Measurements from ENCODE around the gene UNC13D.

Gene UNC13D

GRCh38 chr17:75880266-75880665 is 36.1 kb upstream of the UNC13D start:
- no peaks in the 10 kb centered on the region for H3K27me3 ChIP-seq (ENCODE audit: insufficient read depth, low read depth, severe bottlenecking)
- H3K9me3 ChIP-seq (ENCODE audit: severe bottlenecking): no peaks in the 10 kb centered on the region
- H3K4me3 ChIP-seq (ENCODE audit: low read depth, low read length): no peak overlapping the region
- DNase-seq: no peak
- H3K36me3 ChIP-seq: peaks cover 15% of the 10 kb centered on the region
- no peak overlapping the region for H3K27ac ChIP-seq
- TF ChIP-seq CTCF (IDR thresholded peaks at IDR 0.05; ENCODE audit: low read depth, low read length): no peak

- H3K27me3 ChIP-seq (ENCODE audit: insufficient read depth, low read depth, severe bottlenecking): no peaks in the 10 kb centered on the region
- peaks cover 33% of the 10 kb centered on the region for H3K36me3 ChIP-seq
- peak within 1 kb of the TSS; percentile 51 for H3K4me3 ChIP-seq (ENCODE audit: low read depth, low read length)
- peak; percentile 75 for DNase-seq
- peak within 1 kb of the TSS; percentile 90 for H3K27ac ChIP-seq
- TF ChIP-seq CTCF (IDR thresholded peaks at IDR 0.05; ENCODE audit: low read depth, low read length): 0 out of 2 replicates have a peak, but pooled peaks have one; percentile 14
- no peaks in the 10 kb centered on the region for H3K9me3 ChIP-seq (ENCODE audit: severe bottlenecking)
These were observed 34.2 kb upstream of the UNC13D start, which contains the start of gene TRIM47 for GRCh38 chr17:75878174-75878998. Gene TRIM47 (minus strand): TSS chr17:75878581. CDS start chr17:75878548, 33 bp downstream.

DNA sequence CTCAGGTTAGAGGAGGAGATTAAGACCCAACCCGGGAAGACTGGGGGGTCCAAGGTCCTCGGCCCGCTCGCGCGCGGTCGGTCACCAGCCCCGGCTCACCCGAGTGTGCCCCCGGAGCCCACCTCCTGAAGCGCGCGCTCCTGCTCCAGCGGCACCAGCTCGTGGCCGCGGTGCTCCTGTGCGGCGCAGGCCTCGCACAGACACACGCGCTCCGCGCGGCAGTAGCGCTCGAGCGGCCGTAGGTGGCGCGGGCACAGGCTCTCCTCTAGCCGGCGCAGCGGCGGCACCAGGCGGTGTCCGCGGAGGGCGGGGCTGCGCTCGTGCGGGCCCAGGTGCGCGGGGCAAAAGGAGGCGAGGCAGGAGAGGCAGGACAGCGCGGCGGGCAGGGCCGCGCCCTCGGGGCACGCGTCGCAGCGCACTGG is 33.6 kb upstream of the UNC13D start:
- peak overlapping the region; percentile 51 for H3K4me3 ChIP-seq (ENCODE audit: low read depth, low read length)
- DNase-seq: peak; percentile 84
- H3K27ac ChIP-seq: peak overlapping the region; percentile 90
- peak; percentile 73 for TF ChIP-seq CTCF (IDR thresholded peaks at IDR 0.05; ENCODE audit: low read depth, low read length)
- H3K36me3 ChIP-seq: peaks cover 34% of the 10 kb centered on the region
- no peaks in the 10 kb centered on the region for H3K27me3 ChIP-seq (ENCODE audit: insufficient read depth, low read depth, severe bottlenecking)
- H3K9me3 ChIP-seq (ENCODE audit: severe bottlenecking): no peaks in the 10 kb centered on the region

DNA sequence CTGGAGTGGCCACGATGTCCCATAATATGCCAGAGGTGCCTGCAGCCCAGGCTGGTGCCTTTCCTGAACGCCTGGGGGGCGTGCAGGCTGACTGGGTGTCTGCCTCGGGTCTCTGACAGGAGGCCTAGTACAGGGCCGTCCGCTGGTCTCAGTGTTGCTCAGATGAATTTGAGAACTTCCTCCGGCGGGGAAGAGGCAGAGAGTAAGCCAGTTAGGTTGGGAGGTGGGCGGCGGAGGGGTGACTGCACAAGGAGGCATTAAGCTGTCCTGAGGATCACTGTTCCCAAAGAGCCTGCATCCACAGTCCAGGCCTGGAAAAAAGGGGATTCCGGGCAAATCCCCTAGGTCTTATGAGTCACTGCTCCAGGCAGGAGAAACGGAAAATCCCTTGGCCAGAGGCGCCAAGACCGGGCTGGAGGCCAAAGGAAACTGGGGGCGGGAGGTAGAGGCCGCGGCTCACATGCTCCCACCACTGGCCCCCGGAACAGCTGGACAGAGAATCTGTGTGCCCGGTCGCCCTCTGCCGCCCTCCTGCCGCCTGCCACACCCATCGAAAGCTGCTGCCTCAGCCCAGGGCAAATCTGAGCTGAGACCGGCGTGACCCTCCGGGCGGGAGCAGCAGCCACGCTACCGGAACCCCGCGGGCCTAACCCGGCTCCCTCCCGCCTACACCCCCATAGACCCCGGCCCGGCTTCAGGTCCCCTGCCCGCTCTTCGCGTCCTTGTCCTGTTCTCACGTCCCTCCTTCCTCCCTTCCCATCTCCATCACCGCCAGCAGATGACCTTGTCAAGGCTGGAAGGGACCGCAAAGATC is 32.9 kb upstream of the UNC13D start:
- Histone ChIP-seq H3K9me3 (ENCODE audit: severe bottlenecking) (no peaks in the 10 kb centered on the region), H3K4me3 (ENCODE audit: low read depth, low read length) (peak overlapping the region; percentile 51), H3K27me3 (ENCODE audit: insufficient read depth, low read depth, severe bottlenecking) (no peaks in the 10 kb centered on the region), H3K27ac (peak overlapping the region; percentile 90), H3K36me3 (peaks cover 34% of the 10 kb centered on the region)
- peak; percentile 90 for DNase-seq
- TF ChIP-seq CTCF (IDR thresholded peaks at IDR 0.05; ENCODE audit: low read depth, low read length): no peak

DNA sequence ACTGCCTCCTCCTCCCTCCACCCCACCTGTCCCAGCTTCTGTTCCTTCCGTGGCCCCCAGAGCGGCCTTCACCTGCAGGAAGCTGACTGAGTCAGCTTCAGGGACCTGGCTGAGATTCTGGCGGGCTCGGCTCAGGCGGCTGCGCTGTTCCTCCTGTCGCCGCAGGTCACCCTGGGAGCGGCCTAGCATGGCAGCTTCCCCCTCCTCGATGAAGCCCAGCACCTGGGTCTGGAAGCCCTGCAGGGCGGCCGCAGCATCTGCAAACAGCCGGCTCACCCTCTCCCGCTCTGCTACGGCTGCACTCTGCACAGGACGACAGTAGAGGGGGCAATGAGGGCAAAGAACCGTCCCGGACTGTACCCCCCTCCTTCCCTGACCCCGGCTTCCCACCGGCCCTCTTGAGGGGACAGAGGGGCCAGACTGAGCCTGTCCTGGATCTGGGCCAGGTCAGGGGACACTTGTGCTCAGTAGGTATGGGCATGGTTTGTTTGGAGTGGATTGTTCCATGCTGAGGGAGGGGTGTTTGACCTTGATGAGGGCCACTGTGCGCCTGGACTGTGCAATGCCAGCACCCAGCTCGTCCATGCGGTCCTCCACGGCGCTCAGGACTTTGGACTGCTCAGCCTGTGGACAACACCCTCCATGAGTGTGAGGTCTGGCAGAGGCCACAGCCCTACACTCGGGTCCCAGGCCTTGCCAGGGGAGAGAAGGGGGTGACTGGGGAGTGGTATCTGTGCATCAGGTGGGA is 32.2 kb upstream of the UNC13D start:
- Histone ChIP-seq H3K9me3 (ENCODE audit: severe bottlenecking) (no peaks in the 10 kb centered on the region), H3K27ac (peak overlapping the region; percentile 90), H3K4me3 (ENCODE audit: low read depth, low read length) (peak overlapping the region; percentile 51), H3K36me3 (peaks cover 34% of the 10 kb centered on the region), H3K27me3 (ENCODE audit: insufficient read depth, low read depth, severe bottlenecking) (no peaks in the 10 kb centered on the region)
- peak; percentile 88 for DNase-seq
- peak; percentile 75 for TF ChIP-seq CTCF (IDR thresholded peaks at IDR 0.05; ENCODE audit: low read depth, low read length)

Data from WERI-Rb-1 (cell line).